Ishikawa (cell line): ENCODE measurements around the gene SCNN1B.

Source experiments
- CEBPB ChIP-seq: IDR thresholded peaks from 2 replicates; pipeline ENCODE4 v1.6.1; 2012
- CREB1 ChIP-seq: IDR thresholded peaks from 2 replicates; pipeline ENCODE4 v1.6.1; 2012; ENCODE audit warnings: low read depth
- EGR1 ChIP-seq: IDR thresholded peaks from 2 replicates; pipeline ENCODE4 v1.6.1; 2012
- EP300 ChIP-seq: IDR thresholded peaks from 2 replicates; pipeline ENCODE4 v1.6.1; 2012; ENCODE audit warnings: borderline replicate concordance
- FOXM1 ChIP-seq: IDR thresholded peaks from 2 replicates; pipeline ENCODE4 v1.6.1; 2012; ENCODE audit warnings: low read depth, borderline replicate concordance
- MAX ChIP-seq: IDR thresholded peaks from 2 replicates; pipeline ENCODE4 v1.6.1; 2012
- NFIC ChIP-seq: IDR thresholded peaks from 2 replicates; pipeline ENCODE4 v1.6.1; 2012
- RAD21 ChIP-seq: IDR thresholded peaks from 2 replicates; pipeline ENCODE4 v1.6.1; 2012; ENCODE audit warnings: low read depth
- TAF1 ChIP-seq: IDR thresholded peaks from 2 replicates; pipeline ENCODE4 v1.6.1; 2012; ENCODE audit warnings: low read depth, mild to moderate bottlenecking
- TCF12 ChIP-seq: IDR thresholded peaks from 2 replicates; pipeline ENCODE4 v1.6.1; 2012; ENCODE audit warnings: low read depth
- TEAD4 ChIP-seq: IDR thresholded peaks from 2 replicates; pipeline ENCODE4 v1.6.1; 2012
- USF1 ChIP-seq: IDR thresholded peaks from 2 replicates; pipeline ENCODE4 v1.6.1; 2012
- YY1 ChIP-seq: IDR thresholded peaks from 2 replicates; pipeline ENCODE4 v1.6.1; 2012; ENCODE audit warnings: low read depth
- ZBTB7A ChIP-seq: IDR thresholded peaks from 2 replicates; pipeline ENCODE4 v1.6.1; 2012; ENCODE audit warnings: low read depth
- TF ChIP-seq, protein P1 (sequence below): IDR thresholded peaks from 2 replicates; pipeline ENCODE4 v1.6.1; 2012; ENCODE audit warnings: low read depth, mild to moderate bottlenecking

The SCNN1B gene

DNA sequence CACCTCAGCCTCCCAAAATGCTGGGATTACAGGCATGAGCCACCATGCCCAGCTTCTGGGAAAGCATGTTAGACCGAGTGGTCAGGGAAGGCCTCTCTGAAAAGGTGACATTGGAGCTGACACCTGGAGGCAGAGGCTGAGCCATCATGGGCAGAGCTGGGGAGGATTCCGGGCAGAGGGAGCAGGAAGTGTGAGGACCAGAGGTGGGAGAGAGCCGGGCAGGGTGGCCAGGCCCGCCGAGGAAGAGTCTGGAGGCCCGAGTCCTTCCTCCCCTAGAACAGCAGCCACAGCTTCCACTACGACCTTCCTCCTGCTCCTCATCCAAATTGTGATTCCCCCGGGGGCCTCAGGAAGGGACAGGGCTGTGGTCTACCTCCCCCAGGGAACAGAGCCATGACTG lies 76.2 kb downstream of the SCNN1B start:
- TF ChIP-seq EP300: no peak

GRCh38 chr16:23378921-23379320 lies 76.8 kb downstream of the SCNN1B start:
- TF ChIP-seq ZBTB7A (no peak), TEAD4 (no peak), TAF1 (no peak), EGR1 (peak; percentile 36; the same call in 1 of the 2 replicates), CEBPB (no peak), YY1 (no peak)

- no peak for TF ChIP-seq EGR1
- TF ChIP-seq USF1: no peak
- no peak for TF ChIP-seq RAD21
- TF ChIP-seq MAX: no peak
- no peak for TF ChIP-seq TEAD4
- TF ChIP-seq NFIC: no peak
- no peak for TF ChIP-seq FOXM1
- TF ChIP-seq, protein P1, sequence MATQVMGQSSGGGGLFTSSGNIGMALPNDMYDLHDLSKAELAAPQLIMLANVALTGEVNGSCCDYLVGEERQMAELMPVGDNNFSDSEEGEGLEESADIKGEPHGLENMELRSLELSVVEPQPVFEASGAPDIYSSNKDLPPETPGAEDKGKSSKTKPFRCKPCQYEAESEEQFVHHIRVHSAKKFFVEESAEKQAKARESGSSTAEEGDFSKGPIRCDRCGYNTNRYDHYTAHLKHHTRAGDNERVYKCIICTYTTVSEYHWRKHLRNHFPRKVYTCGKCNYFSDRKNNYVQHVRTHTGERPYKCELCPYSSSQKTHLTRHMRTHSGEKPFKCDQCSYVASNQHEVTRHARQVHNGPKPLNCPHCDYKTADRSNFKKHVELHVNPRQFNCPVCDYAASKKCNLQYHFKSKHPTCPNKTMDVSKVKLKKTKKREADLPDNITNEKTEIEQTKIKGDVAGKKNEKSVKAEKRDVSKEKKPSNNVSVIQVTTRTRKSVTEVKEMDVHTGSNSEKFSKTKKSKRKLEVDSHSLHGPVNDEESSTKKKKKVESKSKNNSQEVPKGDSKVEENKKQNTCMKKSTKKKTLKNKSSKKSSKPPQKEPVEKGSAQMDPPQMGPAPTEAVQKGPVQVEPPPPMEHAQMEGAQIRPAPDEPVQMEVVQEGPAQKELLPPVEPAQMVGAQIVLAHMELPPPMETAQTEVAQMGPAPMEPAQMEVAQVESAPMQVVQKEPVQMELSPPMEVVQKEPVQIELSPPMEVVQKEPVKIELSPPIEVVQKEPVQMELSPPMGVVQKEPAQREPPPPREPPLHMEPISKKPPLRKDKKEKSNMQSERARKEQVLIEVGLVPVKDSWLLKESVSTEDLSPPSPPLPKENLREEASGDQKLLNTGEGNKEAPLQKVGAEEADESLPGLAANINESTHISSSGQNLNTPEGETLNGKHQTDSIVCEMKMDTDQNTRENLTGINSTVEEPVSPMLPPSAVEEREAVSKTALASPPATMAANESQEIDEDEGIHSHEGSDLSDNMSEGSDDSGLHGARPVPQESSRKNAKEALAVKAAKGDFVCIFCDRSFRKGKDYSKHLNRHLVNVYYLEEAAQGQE: no peak
- no peak for TF ChIP-seq YY1
Measured at GRCh38 chr16:23379707-23380106, 77.6 kb downstream of the SCNN1B start.

- TF ChIP-seq USF1 (no peak), TCF12 (no peak), TAF1 (no peak), TEAD4 (no peak), FOXM1 (no peak)
- TF ChIP-seq, protein P1: no peak
Measured at GRCh38 chr16:23380501-23380951, 78.4 kb downstream of the SCNN1B start.

DNA sequence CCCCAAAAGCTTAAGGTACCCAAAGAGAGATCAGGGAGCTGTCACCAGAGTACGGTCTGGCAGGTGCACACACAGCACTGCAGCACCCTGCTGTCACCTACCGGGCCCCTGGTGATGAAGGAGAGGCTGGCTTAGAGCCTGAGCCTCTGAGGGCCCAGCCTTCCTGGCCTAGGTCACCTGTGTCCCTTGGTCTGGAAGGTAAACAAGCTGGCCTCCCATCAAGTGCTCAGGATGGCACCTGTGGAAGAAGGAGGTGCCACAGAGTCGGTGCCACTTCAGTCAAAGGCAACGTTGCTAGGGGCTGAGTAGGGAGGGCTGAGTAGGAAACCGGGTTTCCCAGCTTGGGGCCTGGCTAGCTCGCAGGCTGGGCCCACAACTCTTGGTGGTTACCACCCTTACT lies 80.2 kb downstream of the SCNN1B start:
- TF ChIP-seq EGR1 (no peak), EP300 (no peak), NFIC (no peak), USF1 (no peak), CEBPB (no peak), YY1 (no peak), TAF1 (no peak), TEAD4 (no peak), RAD21 (no peak), TCF12 (no peak), CREB1 (no peak), FOXM1 (no peak), ZBTB7A (no peak), MAX (no peak)
- TF ChIP-seq, protein P1: no peak

DNA sequence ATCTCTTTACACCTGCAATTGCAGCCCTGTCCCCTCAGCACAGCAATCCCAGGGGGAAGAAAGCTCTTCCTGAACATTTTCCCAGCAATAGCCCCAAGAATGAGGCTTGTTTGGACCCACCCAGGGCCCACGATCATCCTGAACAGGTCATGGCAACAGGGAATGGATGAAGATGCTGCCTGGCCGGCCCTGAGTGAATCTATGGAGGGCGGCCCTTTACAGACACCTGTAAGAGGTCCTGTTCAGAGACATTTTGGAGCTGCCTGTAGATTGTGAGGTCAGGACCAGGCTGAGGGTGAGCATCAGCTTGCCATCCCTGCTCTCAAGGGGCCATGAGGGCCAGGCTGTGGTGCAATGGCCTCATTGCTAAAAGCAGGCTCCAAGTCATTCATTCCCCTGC lies 81.8 kb downstream of the SCNN1B start:
- TF ChIP-seq TEAD4: no peak
- no peak for TF ChIP-seq YY1
- no peak for TF ChIP-seq TCF12
- no peak for TF ChIP-seq MAX
- TF ChIP-seq, protein P1: no peak
- no peak for TF ChIP-seq USF1
- no peak for TF ChIP-seq EGR1
- TF ChIP-seq ZBTB7A: no peak
- no peak for TF ChIP-seq FOXM1
- no peak for TF ChIP-seq NFIC
- TF ChIP-seq EP300: no peak
- TF ChIP-seq CREB1: no peak
- no peak for TF ChIP-seq CEBPB
- TF ChIP-seq TAF1: no peak
- TF ChIP-seq RAD21: no peak
